GM12874 (cell line): ENCODE measurements around the gene CTNND2.

Experiments used
- CTCF ChIP-seq: IDR thresholded peaks from 2 replicates; pipeline ENCODE4 v1.5.1; 2011; ENCODE audit warnings: low read depth, mild to moderate bottlenecking, control low read depth, low read length, moderate library complexity; ENCODE audit not compliant: insufficient read depth

CTNND2 gene

GRCh38 chr5:11785771-11786352 lies 118.4 kb downstream of the CTNND2 start:
- TF ChIP-seq CTCF, result no peak

GRCh38 chr5:11780641-11781345 lies 123.5 kb downstream of the CTNND2 start:
- TF ChIP-seq CTCF, result no peak

- no peak for TF ChIP-seq CTCF
Measured at GRCh38 chr5:11777096-11777495, 127.2 kb downstream of the CTNND2 start.

- TF ChIP-seq CTCF, result no peak
Measured at GRCh38 chr5:11770310-11770709, 133.9 kb downstream of the CTNND2 start.

- no peak for TF ChIP-seq CTCF
Measured at GRCh38 chr5:11760934-11761603, 143.2 kb downstream of the CTNND2 start.

- no peak for TF ChIP-seq CTCF
Measured at GRCh38 chr5:11758321-11758720, 145.9 kb downstream of the CTNND2 start.

GRCh38 chr5:11757661-11758060 lies 146.6 kb downstream of the CTNND2 start:
- no peak for TF ChIP-seq CTCF
